NCI-H2227 (cell line): ENCODE data around the gene PTGES3L.
"Not testable (repeated sequence)": the region's sequence is repeated elsewhere in the genome, so short reads cannot be mapped to it uniquely, and the experiment has no call there.

Experiments
- DNase-seq: peaks from one replicate; lab custom pipeline; 2025; ENCODE audit not compliant: unreplicated experiment; lab: John Stamatoyannopoulos, UW

The PTGES3L gene

GRCh38 chr17:43014649-43015542 lies 35.0 kb upstream of the PTGES3L start:
- no peak for DNase-seq

- no peak for DNase-seq
Measured at GRCh38 chr17:43014020-43014648, 34.3 kb upstream of the PTGES3L start.

GRCh38 chr17:43013296-43013695 lies 33.4 kb upstream of the PTGES3L start:
- no peak for DNase-seq

GRCh38 chr17:43011728-43012472 lies 32.0 kb upstream of the PTGES3L start:
- DNase-seq, result no peak

GRCh38 chr17:43010667-43011308 lies 30.9 kb upstream of the PTGES3L start:
- DNase-seq, result no peak

- DNase-seq, result peak; percentile 82
Measured at GRCh38 chr17:43006639-43007551, 27.0 kb upstream of the PTGES3L start, which contains the start of gene IFI35. Gene IFI35 (plus strand): TSS chr17:43006784. CDS start chr17:43006948, 164 bp downstream.

GRCh38 chr17:43003542-43004172 lies 23.8 kb upstream of the PTGES3L start:
- DNase-seq, result no peak

GRCh38 chr17:43000894-43001293 lies 21.0 kb upstream of the PTGES3L start:
- DNase-seq, result not testable (repeated sequence)

GRCh38 chr17:42999003-42999525 lies 19.2 kb upstream of the PTGES3L start:
- DNase-seq, result no peak

GRCh38 chr17:42997984-42998938 lies 18.4 kb upstream of the PTGES3L start, which contains the start of gene RPL27:
Gene RPL27 (plus strand): TSS chr17:42998419. CDS start chr17:42998751, 332 bp downstream.
- peak; percentile 99 for DNase-seq

- DNase-seq, result no peak
Measured at GRCh38 chr17:42997390-42997983, 17.6 kb upstream of the PTGES3L start.

- not testable (repeated sequence) for DNase-seq
Measured at GRCh38 chr17:42993913-42994312, 14.0 kb upstream of the PTGES3L start.

GRCh38 chr17:42992872-42993271 lies 13.0 kb upstream of the PTGES3L start:
- no peak for DNase-seq

GRCh38 chr17:42991471-42991870 lies 11.6 kb upstream of the PTGES3L start:
- DNase-seq, result no peak

- no peak for DNase-seq
Measured at GRCh38 chr17:42989726-42990652, 10.1 kb upstream of the PTGES3L start.

GRCh38 chr17:42989141-42989540 lies 9.3 kb upstream of the PTGES3L start:
- no peak for DNase-seq

GRCh38 chr17:42985225-42985624 lies 5.3 kb upstream of the PTGES3L start:
- no peak for DNase-seq
